Testis (tissue), 3 donors: ENCODE results near the gene BIRC7. TPM values are rescaled to one million over a fixed set of nuclear protein-coding genes. Genes with fewer than 3 reads are reported as not detected.

Source experiments
- DNase-seq: peaks from one replicate; pipeline ENCODE4 v3.0.0-alpha.2; 2019
- H3K27ac ChIP-seq, 2 donors: fragments of 200-600 bp; sonication (generic); one replicate each; pipeline ENCODE4 v1.5.1; 2019
- H3K27me3 ChIP-seq: fragments of 200-600 bp; sonication (generic); one replicate; pipeline ENCODE4 v1.5.1; 2019
- H3K36me3 ChIP-seq: fragments of 200-600 bp; sonication (generic); one replicate; pipeline ENCODE4 v1.5.1; 2017; ENCODE audit warnings: low read depth; ENCODE audit errors: missing control alignments
- H3K4me1 ChIP-seq: fragments of 200-600 bp; sonication (generic); one replicate; pipeline ENCODE4 v1.5.1; 2019
- H3K4me3 ChIP-seq, 2 donors: fragments of 200-600 bp; sonication (generic); one replicate each; pipeline ENCODE4 v1.5.1; 2017 to 2019
- H3K9me3 ChIP-seq: fragments of 200-600 bp; sonication (generic); one replicate; pipeline ENCODE4 v1.5.1; 2017
- POLR2A ChIP-seq: fragments of 450-650 bp; IDR thresholded peaks from one replicate; pipeline ENCODE4 v1.6.1; 2017; ENCODE audit warnings: antibody characterized with exemption, mild to moderate bottlenecking, moderate library complexity
- WGBS, 2 donors: methylation state at CpG; one replicate each; pipeline ENCODE4 v1.1.5; 2018; 5-methylcytosine and 5-hydroxymethylcytosine counted together
- intact Hi-C: fragments of 100-400 bp; cut with DNase I; formaldehyde crosslinking; loops from one replicate; pipeline ENCODE4 v1.15.1; 2023; ENCODE audit warnings: low total_unique reads
- polyA plus RNA-seq: library from polyadenylated mRNA; stranded (reverse); fragments of 350-450 nt; fragmentation: Illumina TruSeq; extraction: RNeasy Lipid Tissue Mini Kit (QIAGEN cat#74804); gene quantifications from one replicate; pipeline ENCODE4 v1.2.3, GENCODE V29; 2014; ENCODE audit warnings: low read depth, low replicate concordance; ENCODE audit not compliant: insufficient read depth
- total RNA-seq, 2 donors: library from RNA; depleted of rRNA; stranded (reverse); fragments of >200 nt; gene quantifications; one replicate each; pipeline ENCODE4 v1.2.3, GENCODE V29; 2016
- TF ChIP-seq, protein P1 (sequence below), 3 experiments: fragments of 450-650 bp in 2 of 3; fragments of 200-600 bp in 1 of 3; sonication (generic) in 1 of 3; IDR thresholded peaks; one replicate each; pipeline ENCODE4 v1.5.1; 2016 to 2019; ENCODE audit warnings: antibody characterized with exemption in 3 of 3, mild to moderate bottlenecking in 2 of 3, moderate library complexity in 1 of 3

BIRC7 gene
- total and polyA plus RNA-seq, 3 donors from 2014 or later: 0.24 to 0.33 (median 0.25) TPM

DNA sequence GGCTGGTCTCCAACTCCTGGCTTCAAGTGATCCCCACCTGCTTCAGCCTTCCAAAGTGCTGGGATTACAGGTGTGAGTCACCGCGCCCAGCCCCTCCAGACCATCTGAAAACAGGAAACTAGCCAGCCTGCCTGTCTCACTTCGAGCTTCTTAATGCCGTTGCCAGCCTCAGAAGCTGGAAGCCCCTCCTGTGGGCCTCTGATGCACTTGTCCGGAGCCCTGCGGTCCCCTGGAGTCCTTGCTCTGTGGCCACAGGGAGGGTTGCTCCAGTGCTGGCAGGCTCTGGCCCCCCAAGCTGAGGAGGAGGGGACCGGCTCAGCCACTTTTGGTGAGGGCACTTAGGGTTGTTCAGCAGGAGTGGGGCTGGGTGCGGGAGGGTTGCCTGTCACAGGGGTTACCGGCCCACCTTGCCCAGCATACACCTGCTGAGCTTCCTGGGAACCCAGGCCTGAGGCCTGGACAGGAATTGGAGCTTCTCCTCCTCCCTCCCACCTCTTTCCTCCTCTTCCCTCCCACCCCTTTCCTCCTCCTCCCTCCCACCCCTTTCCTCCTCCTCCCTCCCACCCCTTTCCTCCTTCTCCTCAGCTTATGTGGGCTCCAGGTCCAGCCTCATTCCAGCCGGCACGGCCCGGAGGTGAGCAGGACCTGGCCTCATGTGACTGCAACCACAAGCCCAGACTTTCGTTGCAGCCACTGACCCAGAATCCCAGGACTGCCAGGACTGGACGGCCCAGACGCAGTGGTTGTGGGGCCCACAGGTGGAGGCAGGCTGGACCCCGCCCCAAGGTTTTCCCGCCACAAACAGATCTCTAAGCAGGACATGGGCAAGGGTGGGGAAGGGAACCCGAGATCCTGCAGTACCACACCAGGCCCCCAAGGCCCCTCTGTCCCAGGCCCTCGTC is 9.4 kb upstream of the BIRC7 start:
- H3K27ac ChIP-seq: no peak overlapping the region
- H3K9me3 ChIP-seq: no peaks in the 10 kb centered on the region
- no peak for DNase-seq
- intact Hi-C loops: no loop called here
- no peak for TF ChIP-seq POLR2A
- TF ChIP-seq, protein P1, sequence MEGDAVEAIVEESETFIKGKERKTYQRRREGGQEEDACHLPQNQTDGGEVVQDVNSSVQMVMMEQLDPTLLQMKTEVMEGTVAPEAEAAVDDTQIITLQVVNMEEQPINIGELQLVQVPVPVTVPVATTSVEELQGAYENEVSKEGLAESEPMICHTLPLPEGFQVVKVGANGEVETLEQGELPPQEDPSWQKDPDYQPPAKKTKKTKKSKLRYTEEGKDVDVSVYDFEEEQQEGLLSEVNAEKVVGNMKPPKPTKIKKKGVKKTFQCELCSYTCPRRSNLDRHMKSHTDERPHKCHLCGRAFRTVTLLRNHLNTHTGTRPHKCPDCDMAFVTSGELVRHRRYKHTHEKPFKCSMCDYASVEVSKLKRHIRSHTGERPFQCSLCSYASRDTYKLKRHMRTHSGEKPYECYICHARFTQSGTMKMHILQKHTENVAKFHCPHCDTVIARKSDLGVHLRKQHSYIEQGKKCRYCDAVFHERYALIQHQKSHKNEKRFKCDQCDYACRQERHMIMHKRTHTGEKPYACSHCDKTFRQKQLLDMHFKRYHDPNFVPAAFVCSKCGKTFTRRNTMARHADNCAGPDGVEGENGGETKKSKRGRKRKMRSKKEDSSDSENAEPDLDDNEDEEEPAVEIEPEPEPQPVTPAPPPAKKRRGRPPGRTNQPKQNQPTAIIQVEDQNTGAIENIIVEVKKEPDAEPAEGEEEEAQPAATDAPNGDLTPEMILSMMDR (IDR thresholded peaks at IDR 0.05): no peak
- no peaks in the 10 kb centered on the region for H3K36me3 ChIP-seq
- no peak overlapping the region for H3K4me3 ChIP-seq
- 90 to 91% methylated on average over 6 to 19 of the region's 19 CpGs for WGBS, 2 donors
- peaks cover 11% of the 10 kb centered on the region for H3K4me1 ChIP-seq
- no peaks in the 10 kb centered on the region for H3K27me3 ChIP-seq

DNA sequence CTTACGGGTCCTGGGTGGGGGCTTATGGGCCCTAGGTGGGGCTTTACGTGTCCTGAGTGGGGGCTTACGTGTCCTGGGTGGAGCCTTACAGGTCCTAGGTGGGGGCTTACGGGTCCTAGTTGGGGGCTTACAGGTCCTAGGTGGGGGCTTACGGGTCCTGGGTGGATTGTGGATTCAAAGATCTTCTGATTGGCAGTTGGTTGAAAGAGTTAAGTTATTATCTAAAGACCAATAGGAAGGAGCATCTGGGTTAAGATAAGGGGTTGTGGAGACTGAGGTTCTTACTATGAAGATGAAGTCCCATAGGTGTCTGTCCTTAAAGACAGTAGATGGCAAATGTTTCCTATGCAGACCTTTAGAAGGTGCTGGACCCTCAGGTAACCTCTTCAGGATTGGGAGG is 8.4 kb upstream of the BIRC7 start:
- peaks cover 11% of the 10 kb centered on the region for H3K4me1 ChIP-seq
- no peak overlapping the region for H3K4me3 ChIP-seq
- TF ChIP-seq, protein P1 (IDR thresholded peaks at IDR 0.05): no peak
- no peak for TF ChIP-seq POLR2A
- no peak overlapping the region for H3K27ac ChIP-seq
- DNase-seq: no peak
- no peaks in the 10 kb centered on the region for H3K9me3 ChIP-seq
- intact Hi-C loops: no loop called here
- 97 to 100% methylated on average over 2 to 5 of the region's 5 CpGs for WGBS, 2 donors
- H3K36me3 ChIP-seq: no peaks in the 10 kb centered on the region
- no peaks in the 10 kb centered on the region for H3K27me3 ChIP-seq

DNA sequence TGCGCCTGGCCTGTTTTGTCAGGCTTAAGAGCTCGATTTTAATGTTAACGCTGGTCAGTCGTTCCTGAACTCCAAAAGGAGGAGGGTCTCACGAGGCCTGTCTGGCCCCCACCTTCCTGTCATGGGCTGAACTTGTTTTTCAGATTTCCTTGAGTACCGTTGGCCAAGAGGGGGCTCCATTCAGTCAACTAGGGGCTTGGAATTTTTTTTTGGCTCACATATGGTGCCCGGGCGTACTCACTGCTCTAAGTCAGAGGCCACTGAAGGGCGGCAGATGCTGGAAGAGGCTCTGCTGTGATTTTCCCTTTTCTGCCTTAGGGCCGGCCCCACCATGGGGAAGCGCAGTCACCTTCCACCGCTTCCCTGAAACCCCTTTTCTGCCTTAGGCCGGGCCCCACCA is 6.9 kb upstream of the BIRC7 start:
- intact Hi-C loops: no loop called here
- Histone ChIP-seq H3K4me1 (peaks cover 11% of the 10 kb centered on the region), H3K36me3 (no peaks in the 10 kb centered on the region), H3K9me3 (no peaks in the 10 kb centered on the region), H3K4me3 (no peak overlapping the region), H3K27ac (no peak overlapping the region), H3K27me3 (no peaks in the 10 kb centered on the region)
- 71 to 81% methylated on average over 13 of the region's 13 CpGs for WGBS, 2 donors
- TF ChIP-seq, protein P1 (IDR thresholded peaks at IDR 0.05): no peak
- TF ChIP-seq POLR2A: no peak
- no peak for DNase-seq

DNA sequence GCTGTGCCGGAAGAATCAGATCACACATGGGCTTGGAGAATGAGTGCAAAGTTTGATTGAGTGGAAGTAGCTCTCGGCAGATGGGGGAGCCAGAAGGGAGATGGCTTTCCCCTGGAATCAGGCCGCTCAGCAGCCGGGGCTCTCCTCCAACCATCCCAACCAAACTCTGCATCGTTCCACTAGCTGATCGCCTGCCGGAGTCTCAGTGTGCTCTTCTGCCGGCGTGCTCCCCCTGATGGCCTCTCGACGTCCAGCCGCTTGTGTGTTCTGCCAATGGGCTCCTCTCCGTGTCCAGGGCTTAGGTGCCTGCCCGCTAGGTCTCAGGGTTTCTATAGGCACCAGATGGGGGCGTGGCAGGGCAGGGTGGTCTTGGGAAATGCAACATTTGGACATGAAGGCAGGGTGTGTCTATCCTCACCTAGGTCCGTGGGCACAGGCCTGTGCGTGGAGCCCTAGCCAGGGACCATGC is 4.9 kb upstream of the BIRC7 start:
- WGBS, 2 donors: 36 to 51% methylated on average over 8 to 17 of the region's 17 CpGs
- H3K27ac ChIP-seq: no peak overlapping the region
- peaks cover 5% of the 10 kb centered on the region for H3K4me1 ChIP-seq
- no peak overlapping the region for H3K4me3 ChIP-seq
- no peaks in the 10 kb centered on the region for H3K36me3 ChIP-seq
- intact Hi-C loops: no loop called here
- no peaks in the 10 kb centered on the region for H3K27me3 ChIP-seq
- no peaks in the 10 kb centered on the region for H3K9me3 ChIP-seq
- DNase-seq: peak; percentile 83
- no peak for TF ChIP-seq POLR2A
- TF ChIP-seq, protein P1 (IDR thresholded peaks at IDR 0.05): peak; percentile 21 to 51 (median 49)
